Measurements from ENCODE around the gene MINK1.

The MINK1 gene

GRCh38 chr17:4934173-4934979 lies 101.2 kb downstream of the MINK1 start:
- Histone ChIP-seq H3K4me1 (ENCODE audit: control insufficient read depth in 1 of 2, insufficient read depth in 2 of 2, low read length in 2 of 2) (peaks cover 8% of the 10 kb centered on the region in 2 experiments), H3K14ac (ENCODE audit: low read length) (no peak overlapping the region), H4K12ac (ENCODE audit: low read depth, low read length) (peak overlapping the region; percentile 32), H2AFZ (ENCODE audit: insufficient read depth, low read length, poor library complexity) (no peak overlapping the region), H3K27me3 (ENCODE audit: insufficient read depth, low read length) (no peaks in the 10 kb centered on the region), H3K27ac (ENCODE audit: low read depth, low read length) (no peak overlapping the region), H3K18ac (ENCODE audit: low read length) (peak overlapping the region; percentile 47), H2BK12ac (ENCODE audit: low read length) (peak overlapping the region; percentile 20), H3K4me3 (ENCODE audit: low read depth, low read length) (no peak overlapping the region), H3K79me1 (ENCODE audit: low read length) (peaks cover 3% of the 10 kb centered on the region), H2BK120ac (ENCODE audit: insufficient read depth, low read length, poor library complexity) (no peak overlapping the region), H3K4me2 (ENCODE audit: low read length) (no peak overlapping the region), H3K79me2 (ENCODE audit: control insufficient read depth, insufficient read depth, low read length, poor library complexity) (peaks cover 8% of the 10 kb centered on the region), H2BK5ac (ENCODE audit: low read depth, low read length, poor library complexity) (no peak overlapping the region), H3K23ac (ENCODE audit: low read length) (no peak overlapping the region), H3K36me3 (ENCODE audit: control insufficient read depth in 1 of 2, insufficient read depth in 2 of 2, low read length in 2 of 2) (peaks cover 24 to 29% of the 10 kb centered on the region in 2 experiments), H3K9ac (ENCODE audit: low read length) (no peak overlapping the region), H4K91ac (ENCODE audit: low read depth, low read length) (peak overlapping the region; percentile 8), H2AK5ac (ENCODE audit: low read length) (peak overlapping the region; percentile 15), H3K4ac (ENCODE audit: low read depth, low read length) (no peak overlapping the region), H3K9me3 (ENCODE audit: insufficient read depth, low read depth, low read length) (no peaks in the 10 kb centered on the region), H4K8ac (ENCODE audit: low read depth, low read length) (peak overlapping the region; percentile 67)
- WGBS (ENCODE audit: extremely low coverage, insufficient coverage, insufficient read length): no CpG with 5 or more reads among the region's 14 CpGs
- peak in 1 of 2 donors; percentile 50 for DNase-seq

GRCh38 chr17:4935650-4936049 lies 102.5 kb downstream of the MINK1 start:
- peaks cover 12% of the 10 kb centered on the region for H3K79me1 ChIP-seq (ENCODE audit: low read length)
- H3K27me3 ChIP-seq (ENCODE audit: insufficient read depth, low read length): no peaks in the 10 kb centered on the region
- peaks cover 24 to 29% of the 10 kb centered on the region in 2 experiments for H3K36me3 ChIP-seq (ENCODE audit: control insufficient read depth in 1 of 2, insufficient read depth in 2 of 2, low read length in 2 of 2)
- no peak overlapping the region for H3K14ac ChIP-seq (ENCODE audit: low read length)
- H3K4me2 ChIP-seq (ENCODE audit: low read length): no peak overlapping the region
- H3K4ac ChIP-seq (ENCODE audit: low read depth, low read length): no peak overlapping the region
- H3K9ac ChIP-seq (ENCODE audit: low read length): no peak overlapping the region
- no peaks in the 10 kb centered on the region for H3K9me3 ChIP-seq (ENCODE audit: insufficient read depth, low read depth, low read length)
- H4K91ac ChIP-seq (ENCODE audit: low read depth, low read length): no peak overlapping the region
- H2BK120ac ChIP-seq (ENCODE audit: insufficient read depth, low read length, poor library complexity): no peak overlapping the region
- H3K79me2 ChIP-seq (ENCODE audit: control insufficient read depth, insufficient read depth, low read length, poor library complexity): peaks cover 14% of the 10 kb centered on the region
- H3K18ac ChIP-seq (ENCODE audit: low read length): no peak overlapping the region
- no peak overlapping the region for H3K4me3 ChIP-seq (ENCODE audit: low read depth, low read length)
- H2BK12ac ChIP-seq (ENCODE audit: low read length): no peak overlapping the region
- H2AFZ ChIP-seq (ENCODE audit: insufficient read depth, low read length, poor library complexity): no peak overlapping the region
- H4K8ac ChIP-seq (ENCODE audit: low read depth, low read length): no peak overlapping the region
- no peak overlapping the region for H3K27ac ChIP-seq (ENCODE audit: low read depth, low read length)
- H3K4me1 ChIP-seq (ENCODE audit: control insufficient read depth in 1 of 2, insufficient read depth in 2 of 2, low read length in 2 of 2): peaks cover 8% of the 10 kb centered on the region in 2 experiments
- no peak overlapping the region for H2BK5ac ChIP-seq (ENCODE audit: low read depth, low read length, poor library complexity)
- no peak overlapping the region for H4K12ac ChIP-seq (ENCODE audit: low read depth, low read length)
- no peak for DNase-seq
- H3K23ac ChIP-seq (ENCODE audit: low read length): no peak overlapping the region
- no peak overlapping the region for H2AK5ac ChIP-seq (ENCODE audit: low read length)

- H2BK5ac ChIP-seq (ENCODE audit: low read depth, low read length, poor library complexity): no peak overlapping the region
- no peak overlapping the region for H3K18ac ChIP-seq (ENCODE audit: low read length)
- peaks cover 8 to 10% of the 10 kb centered on the region in 2 experiments for H3K4me1 ChIP-seq (ENCODE audit: control insufficient read depth in 1 of 2, insufficient read depth in 2 of 2, low read length in 2 of 2)
- H3K79me2 ChIP-seq (ENCODE audit: control insufficient read depth, insufficient read depth, low read length, poor library complexity): peaks cover 18% of the 10 kb centered on the region
- H2AFZ ChIP-seq (ENCODE audit: insufficient read depth, low read length, poor library complexity): no peak overlapping the region
- no peak for DNase-seq
- H3K9ac ChIP-seq (ENCODE audit: low read length): no peak overlapping the region
- peaks cover 15% of the 10 kb centered on the region for H3K79me1 ChIP-seq (ENCODE audit: low read length)
- WGBS (ENCODE audit: extremely low coverage, insufficient coverage, insufficient read length): no CpG with 5 or more reads among the region's 3 CpGs
- no peak overlapping the region for H4K8ac ChIP-seq (ENCODE audit: low read depth, low read length)
- no peak overlapping the region for H3K27ac ChIP-seq (ENCODE audit: low read depth, low read length)
- no peak overlapping the region for H4K12ac ChIP-seq (ENCODE audit: low read depth, low read length)
- no peaks in the 10 kb centered on the region for H3K27me3 ChIP-seq (ENCODE audit: insufficient read depth, low read length)
- no peak overlapping the region for H3K14ac ChIP-seq (ENCODE audit: low read length)
- no peak overlapping the region for H2BK12ac ChIP-seq (ENCODE audit: low read length)
- H3K9me3 ChIP-seq (ENCODE audit: insufficient read depth, low read depth, low read length): no peaks in the 10 kb centered on the region
- no peak overlapping the region for H2AK5ac ChIP-seq (ENCODE audit: low read length)
- H3K4me2 ChIP-seq (ENCODE audit: low read length): no peak overlapping the region
- no peak overlapping the region for H2BK120ac ChIP-seq (ENCODE audit: insufficient read depth, low read length, poor library complexity)
- H3K36me3 ChIP-seq (ENCODE audit: control insufficient read depth in 1 of 2, insufficient read depth in 2 of 2, low read length in 2 of 2): peaks cover 24 to 26% of the 10 kb centered on the region in 2 experiments
- H3K4ac ChIP-seq (ENCODE audit: low read depth, low read length): no peak overlapping the region
- no peak overlapping the region for H3K23ac ChIP-seq (ENCODE audit: low read length)
- H3K4me3 ChIP-seq (ENCODE audit: low read depth, low read length): no peak overlapping the region
- no peak overlapping the region for H4K91ac ChIP-seq (ENCODE audit: low read depth, low read length)
These were observed 103.3 kb downstream of the MINK1 start for GRCh38 chr17:4936436-4936835.

GRCh38 chr17:4937553-4937952 lies 104.4 kb downstream of the MINK1 start:
- no peak overlapping the region for H4K8ac ChIP-seq (ENCODE audit: low read depth, low read length)
- no peak overlapping the region for H3K27ac ChIP-seq (ENCODE audit: low read depth, low read length)
- no peak overlapping the region for H3K9ac ChIP-seq (ENCODE audit: low read length)
- no peak overlapping the region for H2AFZ ChIP-seq (ENCODE audit: insufficient read depth, low read length, poor library complexity)
- H2BK120ac ChIP-seq (ENCODE audit: insufficient read depth, low read length, poor library complexity): no peak overlapping the region
- DNase-seq: no peak
- peaks cover 8 to 10% of the 10 kb centered on the region in 2 experiments for H3K4me1 ChIP-seq (ENCODE audit: control insufficient read depth in 1 of 2, insufficient read depth in 2 of 2, low read length in 2 of 2)
- H3K27me3 ChIP-seq (ENCODE audit: insufficient read depth, low read length): no peaks in the 10 kb centered on the region
- no peak overlapping the region for H3K4me3 ChIP-seq (ENCODE audit: low read depth, low read length)
- H2BK5ac ChIP-seq (ENCODE audit: low read depth, low read length, poor library complexity): no peak overlapping the region
- H3K36me3 ChIP-seq (ENCODE audit: control insufficient read depth in 1 of 2, insufficient read depth in 2 of 2, low read length in 2 of 2): peaks cover 30 to 32% of the 10 kb centered on the region in 2 experiments
- peaks cover 15% of the 10 kb centered on the region for H3K79me1 ChIP-seq (ENCODE audit: low read length)
- H3K9me3 ChIP-seq (ENCODE audit: insufficient read depth, low read depth, low read length): no peaks in the 10 kb centered on the region
- no peak overlapping the region for H3K4ac ChIP-seq (ENCODE audit: low read depth, low read length)
- no peak overlapping the region for H3K14ac ChIP-seq (ENCODE audit: low read length)
- no peak overlapping the region for H2BK12ac ChIP-seq (ENCODE audit: low read length)
- no CpG with 5 or more reads among the region's 16 CpGs for WGBS (ENCODE audit: extremely low coverage, insufficient coverage, insufficient read length)
- H3K18ac ChIP-seq (ENCODE audit: low read length): no peak overlapping the region
- H4K12ac ChIP-seq (ENCODE audit: low read depth, low read length): no peak overlapping the region
- no peak overlapping the region for H3K4me2 ChIP-seq (ENCODE audit: low read length)
- peaks cover 18% of the 10 kb centered on the region for H3K79me2 ChIP-seq (ENCODE audit: control insufficient read depth, insufficient read depth, low read length, poor library complexity)
- no peak overlapping the region for H3K23ac ChIP-seq (ENCODE audit: low read length)
- no peak overlapping the region for H2AK5ac ChIP-seq (ENCODE audit: low read length)
- H4K91ac ChIP-seq (ENCODE audit: low read depth, low read length): no peak overlapping the region

Measured in trophoblast cell (in vitro differentiated cells and primary cell).